Gastroesophageal sphincter (tissue), 4 donors: Measurements from ENCODE around the gene TNFRSF13B. TPM values are rescaled to one million over a fixed set of nuclear protein-coding genes. Genes with fewer than 3 reads are reported as not detected.
"Not testable (repeated sequence)": the region's sequence is repeated elsewhere in the genome, so short reads cannot be mapped to it uniquely, and the experiment has no call there.

ENCODE experiments used
- ATAC-seq: fragments of 150-250 bp; one replicate; pipeline ENCODE4 v1.9.1; 2016; ENCODE audit warnings: mild to moderate bottlenecking, moderate library complexity
- H3K27ac ChIP-seq, 4 donors: fragments of 200-600 bp; sonication (generic) in 3 of 4; 1 replicate in 3 of 4; 2 replicates in 1 of 4; pipeline ENCODE4 v1.5.1; 2016 to 2019
- H3K27me3 ChIP-seq: fragments of 200-600 bp; sonication (generic); one replicate; pipeline ENCODE4 v1.5.1; 2019
- H3K36me3 ChIP-seq, 2 donors: fragments of 200-600 bp; sonication (generic); one replicate each; pipeline ENCODE4 v1.5.1; 2019; ENCODE audit warnings: control low read depth in 1 of 2
- H3K4me1 ChIP-seq, 3 donors: fragments of 200-600 bp; sonication (generic); 1 replicate in 2 of 3; 2 replicates in 1 of 3; pipeline ENCODE4 v1.5.1; 2016 to 2019; ENCODE audit warnings: control low read depth in 2 of 3
- H3K4me3 ChIP-seq, 2 donors: fragments of 200-600 bp; sonication (generic); one replicate each; pipeline ENCODE4 v1.5.1; 2019; ENCODE audit warnings: mild to moderate bottlenecking in 1 of 2, moderate library complexity in 1 of 2
- H3K9me3 ChIP-seq, 3 donors: fragments of 200-600 bp; sonication (generic); one replicate each; pipeline ENCODE4 v1.5.1; 2017 to 2019; ENCODE audit warnings: control low read depth in 2 of 3
- EP300 ChIP-seq: sonication (generic); formaldehyde crosslinking; IDR thresholded peaks from one replicate; pipeline ENCODE4 v1.6.1; 2017; ENCODE audit warnings: antibody characterized with exemption, mild to moderate bottlenecking
- POLR2A ChIP-seq, 2 donors: fragments of 450-650 bp; IDR thresholded peaks; one replicate each; pipeline ENCODE4 v1.6.1; 2017; ENCODE audit warnings: antibody characterized with exemption in 2 of 2, mild to moderate bottlenecking in 2 of 2, moderate library complexity in 1 of 2
- POLR2AphosphoS5 ChIP-seq: sonication (generic); formaldehyde crosslinking; IDR thresholded peaks from one replicate; pipeline ENCODE4 v1.6.1; 2017; ENCODE audit warnings: antibody characterized with exemption
- WGBS, 2 donors: methylation state at CpG; one replicate each; pipeline ENCODE4 v1.1.5; 2018; ENCODE audit warnings: low coverage in 1 of 2; 5-methylcytosine and 5-hydroxymethylcytosine counted together
- total RNA-seq, 4 donors: library from RNA; depleted of rRNA; stranded (reverse); fragments of >200 nt; gene quantifications; one replicate each; pipeline ENCODE4 v1.1.0, GENCODE V29; 2016
- TF ChIP-seq, protein P1 (sequence below), 4 experiments: fragments of 200-600 bp in 2 of 4; fragments of 450-650 bp in 2 of 4; sonication (generic) in 1 of 4; IDR thresholded peaks; one replicate each; pipeline ENCODE4 v1.5.1; 2017 to 2019; ENCODE audit warnings: antibody characterized with exemption in 4 of 4, mild to moderate bottlenecking in 2 of 4, moderate library complexity in 2 of 4

Gene TNFRSF13B
- total RNA-seq, 4 donors from 2014 or later, result 0.81 TPM; not detected in 3

GRCh38 chr17:17019430-17019762 lies 47.5 kb upstream of the TNFRSF13B start:
- TF ChIP-seq EP300 (no peak), POLR2A (IDR thresholded peaks at IDR 0.05) (no peak), POLR2AphosphoS5 (no peak)
- TF ChIP-seq, protein P1, sequence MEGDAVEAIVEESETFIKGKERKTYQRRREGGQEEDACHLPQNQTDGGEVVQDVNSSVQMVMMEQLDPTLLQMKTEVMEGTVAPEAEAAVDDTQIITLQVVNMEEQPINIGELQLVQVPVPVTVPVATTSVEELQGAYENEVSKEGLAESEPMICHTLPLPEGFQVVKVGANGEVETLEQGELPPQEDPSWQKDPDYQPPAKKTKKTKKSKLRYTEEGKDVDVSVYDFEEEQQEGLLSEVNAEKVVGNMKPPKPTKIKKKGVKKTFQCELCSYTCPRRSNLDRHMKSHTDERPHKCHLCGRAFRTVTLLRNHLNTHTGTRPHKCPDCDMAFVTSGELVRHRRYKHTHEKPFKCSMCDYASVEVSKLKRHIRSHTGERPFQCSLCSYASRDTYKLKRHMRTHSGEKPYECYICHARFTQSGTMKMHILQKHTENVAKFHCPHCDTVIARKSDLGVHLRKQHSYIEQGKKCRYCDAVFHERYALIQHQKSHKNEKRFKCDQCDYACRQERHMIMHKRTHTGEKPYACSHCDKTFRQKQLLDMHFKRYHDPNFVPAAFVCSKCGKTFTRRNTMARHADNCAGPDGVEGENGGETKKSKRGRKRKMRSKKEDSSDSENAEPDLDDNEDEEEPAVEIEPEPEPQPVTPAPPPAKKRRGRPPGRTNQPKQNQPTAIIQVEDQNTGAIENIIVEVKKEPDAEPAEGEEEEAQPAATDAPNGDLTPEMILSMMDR (IDR thresholded peaks at IDR 0.05), result no peak
- Histone ChIP-seq H3K9me3 (no peaks in the 10 kb centered on the region), H3K4me1 (no peaks in the 10 kb centered on the region), H3K27ac (no peak overlapping the region), H3K4me3 (no peak overlapping the region), H3K36me3 (no peaks in the 10 kb centered on the region), H3K27me3 (no peaks in the 10 kb centered on the region)
- WGBS, 2 donors, result 83 to 87% methylated on average over 4 to 5 of the region's 5 CpGs
- ATAC-seq, result no peak

- Histone ChIP-seq H3K4me1 (no peaks in the 10 kb centered on the region), H3K27ac (no peak overlapping the region), H3K36me3 (no peaks in the 10 kb centered on the region), H3K27me3 (no peaks in the 10 kb centered on the region), H3K4me3 (no peak overlapping the region), H3K9me3 (no peaks in the 10 kb centered on the region)
- TF ChIP-seq POLR2A (IDR thresholded peaks at IDR 0.05) (no peak), POLR2AphosphoS5 (no peak), EP300 (no peak)
- TF ChIP-seq, protein P1 (IDR thresholded peaks at IDR 0.05), result no peak
- 100% methylated on average over 1 to 3 of the region's 10 CpGs for WGBS, 2 donors
- ATAC-seq, result no peak
Measured at GRCh38 chr17:17018612-17019429, 46.9 kb upstream of the TNFRSF13B start.

GRCh38 chr17:17018021-17018441 lies 46.1 kb upstream of the TNFRSF13B start:
- Histone ChIP-seq H3K4me1 (no peaks in the 10 kb centered on the region), H3K27me3 (no peaks in the 10 kb centered on the region), H3K27ac (no peak overlapping the region), H3K4me3 (no peak overlapping the region), H3K9me3 (no peaks in the 10 kb centered on the region), H3K36me3 (no peaks in the 10 kb centered on the region)
- WGBS, 2 donors, result 57% methylated on average over 3 of the region's 11 CpGs; no CpG with 5 or more reads in 1 of the 2 donors
- TF ChIP-seq POLR2A (IDR thresholded peaks at IDR 0.05), result no peak
- no peak for TF ChIP-seq POLR2AphosphoS5
- TF ChIP-seq EP300, result no peak
- TF ChIP-seq, protein P1 (IDR thresholded peaks at IDR 0.05), result no peak
- no peak for ATAC-seq

DNA sequence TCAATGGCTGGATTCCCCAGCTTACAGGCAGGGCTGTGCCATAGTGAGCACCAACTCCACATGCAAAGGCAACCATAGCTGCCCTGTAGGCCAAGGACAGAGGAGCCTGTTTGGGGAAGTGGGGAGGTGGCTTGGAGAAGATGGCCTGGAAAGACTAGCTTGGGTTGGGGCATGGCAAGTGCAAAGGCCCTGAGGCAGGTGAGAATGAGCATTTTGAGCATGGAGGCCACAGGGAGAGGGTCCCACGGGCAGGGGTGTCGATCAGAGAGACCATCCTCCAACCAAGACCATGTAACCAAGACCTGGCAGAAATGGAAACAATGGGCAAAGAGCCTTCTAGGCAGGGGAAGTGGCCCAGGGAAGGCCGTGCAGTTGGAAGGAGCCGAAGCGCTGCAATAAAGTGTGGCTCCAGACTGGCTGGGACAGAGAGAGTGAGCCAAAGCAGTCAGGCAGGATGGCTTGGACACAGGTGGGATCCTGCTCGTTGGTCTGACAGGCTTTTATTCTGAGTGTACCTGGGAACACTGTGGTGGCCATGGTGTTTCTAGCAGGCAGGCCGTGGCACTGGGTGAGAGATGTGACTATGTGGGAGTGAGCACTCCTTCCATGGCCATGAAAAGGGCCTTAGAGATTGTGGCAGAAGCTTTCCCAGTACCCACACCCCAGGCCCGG lies 45.6 kb upstream of the TNFRSF13B start:
- Histone ChIP-seq H3K36me3 (no peaks in the 10 kb centered on the region), H3K4me1 (no peaks in the 10 kb centered on the region), H3K27me3 (no peaks in the 10 kb centered on the region), H3K9me3 (no peaks in the 10 kb centered on the region), H3K4me3 (no peak overlapping the region), H3K27ac (no peak overlapping the region)
- WGBS, 2 donors, result 100% methylated on average over 3 of the region's 8 CpGs; no CpG with 5 or more reads in 1 of the 2 donors
- TF ChIP-seq, protein P1 (IDR thresholded peaks at IDR 0.05), result no peak
- TF ChIP-seq POLR2AphosphoS5, result no peak
- TF ChIP-seq EP300, result no peak
- no peak for TF ChIP-seq POLR2A (IDR thresholded peaks at IDR 0.05)
- ATAC-seq, result no peak

- WGBS, 2 donors, result 66 to 87% methylated on average over 4 to 8 of the region's 8 CpGs
- H3K27me3 ChIP-seq, H3K4me3 ChIP-seq, H3K36me3 ChIP-seq, H3K9me3 ChIP-seq, ATAC-seq, H3K4me1 ChIP-seq, H3K27ac ChIP-seq: not testable (repeated sequence)
Measured at GRCh38 chr17:17016199-17017197, 44.6 kb upstream of the TNFRSF13B start.
